Measurements from ENCODE around the gene MFSD6L.

The MFSD6L gene

GRCh38 chr17:8747742-8748141 lies 51.4 kb downstream of the MFSD6L start:
- DNase-seq (no peak), ATAC-seq (no peak)
- peaks cover 22% of the 10 kb centered on the region for H3K4me1 Mint-ChIP-seq
- H3K27me3 Mint-ChIP-seq: no peaks in the 10 kb centered on the region
- H3K9me3 Mint-ChIP-seq: peaks cover 4 to 8% of the 10 kb centered on the region in 2 donors
- no peak overlapping the region for H3K27ac Mint-ChIP-seq
- H3K4me3 Mint-ChIP-seq: no peak overlapping the region

Measured in stimulated activated naive CD8-positive, alpha-beta T cell treated with anti-CD3 and anti-CD28 coated beads, Interleukin-15, amount 100 ng/mL, for 72 hours (primary cell).